Activated naive CD4-positive, alpha-beta T cell treated with anti-CD3 and anti-CD28 coated beads, Interleukin-2, amount 50 U/mL, for 24 hours (primary cell): ENCODE measurements around the gene ASPDH.
A peak's percentile ranks its signal among the peaks of the same experiment; 100 is the strongest.
"Not testable (repeated sequence)": the region's sequence is repeated elsewhere in the genome, so short reads cannot be mapped to it uniquely, and the experiment has no call there.

Source experiments
- H3K27ac Mint-ChIP-seq: one replicate; pipeline ENCODE4 v1.8.0; 2021; ENCODE audit warnings: mild to moderate bottlenecking, mixed read lengths
- H3K27me3 Mint-ChIP-seq: one replicate; pipeline ENCODE4 v1.8.0; 2021; ENCODE audit warnings: mixed read lengths
- H3K36me3 Mint-ChIP-seq: one replicate; pipeline ENCODE4 v1.8.0; 2021; ENCODE audit warnings: mixed read lengths
- H3K4me1 Mint-ChIP-seq: one replicate; pipeline ENCODE4 v1.8.0; 2021; ENCODE audit warnings: mixed read lengths
- H3K4me3 Mint-ChIP-seq: one replicate; pipeline ENCODE4 v1.8.0; 2021; ENCODE audit warnings: mild to moderate bottlenecking, mixed read lengths
- H3K9me3 Mint-ChIP-seq: one replicate; pipeline ENCODE4 v1.8.0; 2021; ENCODE audit warnings: mixed read lengths

Gene ASPDH

GRCh38 chr19:50480281-50481111 is 33.2 kb downstream of the ASPDH start:
- no peaks in the 10 kb centered on the region for H3K9me3 Mint-ChIP-seq
- H3K4me3 Mint-ChIP-seq: no peak overlapping the region
- peaks cover 9% of the 10 kb centered on the region for H3K36me3 Mint-ChIP-seq
- peaks cover 22% of the 10 kb centered on the region for H3K4me1 Mint-ChIP-seq
- H3K27ac Mint-ChIP-seq: peak overlapping the region; percentile 52
- H3K27me3 Mint-ChIP-seq: no peaks in the 10 kb centered on the region

- no peak overlapping the region for H3K27ac Mint-ChIP-seq
- H3K4me3 Mint-ChIP-seq: no peak overlapping the region
- H3K27me3 Mint-ChIP-seq: no peaks in the 10 kb centered on the region
- no peaks in the 10 kb centered on the region for H3K9me3 Mint-ChIP-seq
- peaks cover 9% of the 10 kb centered on the region for H3K36me3 Mint-ChIP-seq
- H3K4me1 Mint-ChIP-seq: peaks cover 22% of the 10 kb centered on the region
Measured at GRCh38 chr19:50479761-50480251, 33.9 kb downstream of the ASPDH start.

- Mint-ChIP-seq H3K27ac (no peak overlapping the region), H3K27me3 (no peaks in the 10 kb centered on the region), H3K4me3 (peak overlapping the region; percentile 38), H3K4me1 (peaks cover 22% of the 10 kb centered on the region), H3K36me3 (peaks cover 9% of the 10 kb centered on the region), H3K9me3 (no peaks in the 10 kb centered on the region)
Measured at GRCh38 chr19:50478901-50479715, 34.6 kb downstream of the ASPDH start.

GRCh38 chr19:50477751-50478515 is 35.8 kb downstream of the ASPDH start:
- H3K27me3 Mint-ChIP-seq: no peaks in the 10 kb centered on the region
- H3K4me3 Mint-ChIP-seq: peak overlapping the region; percentile 98
- peak overlapping the region; percentile 63 for H3K27ac Mint-ChIP-seq
- peaks cover 7% of the 10 kb centered on the region for H3K36me3 Mint-ChIP-seq
- H3K9me3 Mint-ChIP-seq: no peaks in the 10 kb centered on the region
- H3K4me1 Mint-ChIP-seq: peaks cover 22% of the 10 kb centered on the region

GRCh38 chr19:50476907-50477238 is 36.8 kb downstream of the ASPDH start:
- Mint-ChIP-seq H3K27ac (peak overlapping the region; percentile 97), H3K4me1 (peaks cover 22% of the 10 kb centered on the region)

GRCh38 chr19:50476224-50476906 is 37.3 kb downstream of the ASPDH start, which contains the start of the genes EMC10 and GARIN5A:
TSS of gene EMC10 (plus strand) at chr19:50476507. CDS start at chr19:50476545, 38 bp downstream.
TSS of gene GARIN5A (minus strand) at chr19:50476848. CDS start at chr19:50476388, 460 bp downstream.
- Mint-ChIP-seq H3K4me3 (peak within 1 kb of the TSS; percentile 98), H3K27me3 (no peaks in the 10 kb centered on the region), H3K4me1 (peaks cover 22% of the 10 kb centered on the region), H3K36me3 (peaks cover 7% of the 10 kb centered on the region), H3K27ac (peak within 1 kb of the TSS; percentile 97), H3K9me3 (no peaks in the 10 kb centered on the region)

More at GRCh38 chr19:50476907-50477238, 36.8 kb downstream of the ASPDH start:
- Mint-ChIP-seq H3K27me3 (no peaks in the 10 kb centered on the region), H3K4me3 (peak overlapping the region; percentile 98), H3K9me3 (no peaks in the 10 kb centered on the region), H3K36me3 (peaks cover 7% of the 10 kb centered on the region)

- no peaks in the 10 kb centered on the region for H3K27me3 Mint-ChIP-seq
- no peaks in the 10 kb centered on the region for H3K9me3 Mint-ChIP-seq
- H3K27ac Mint-ChIP-seq: peak overlapping the region; percentile 97
- H3K4me3 Mint-ChIP-seq: peak overlapping the region; percentile 98
- peaks cover 22% of the 10 kb centered on the region for H3K4me1 Mint-ChIP-seq
- peaks cover 7% of the 10 kb centered on the region for H3K36me3 Mint-ChIP-seq
Measured at GRCh38 chr19:50475736-50476223, 37.9 kb downstream of the ASPDH start.

- Mint-ChIP-seq H3K36me3 (peaks cover 7% of the 10 kb centered on the region), H3K4me1 (peaks cover 22% of the 10 kb centered on the region), H3K9me3 (no peaks in the 10 kb centered on the region), H3K4me3 (peak overlapping the region; percentile 98), H3K27ac (peak overlapping the region; percentile 84), H3K27me3 (no peaks in the 10 kb centered on the region)
Measured at GRCh38 chr19:50475101-50475568, 38.6 kb downstream of the ASPDH start.

- H3K4me3 Mint-ChIP-seq, H3K27me3 Mint-ChIP-seq: not testable (repeated sequence)
Measured at GRCh38 chr19:50473336-50473735, 40.4 kb downstream of the ASPDH start.

GRCh38 chr19:50468818-50469217 is 44.9 kb downstream of the ASPDH start:
- Mint-ChIP-seq H3K4me1 (no peaks in the 10 kb centered on the region), H3K27ac (no peak overlapping the region), H3K9me3 (no peaks in the 10 kb centered on the region), H3K36me3 (no peaks in the 10 kb centered on the region), H3K4me3 (no peak overlapping the region), H3K27me3 (peaks cover 2% of the 10 kb centered on the region)

More at GRCh38 chr19:50473336-50473735, 40.4 kb downstream of the ASPDH start:
- H3K27ac Mint-ChIP-seq, H3K36me3 Mint-ChIP-seq, H3K9me3 Mint-ChIP-seq: not testable (repeated sequence)
- H3K4me1 Mint-ChIP-seq: peaks cover 17% of the 10 kb centered on the region

- no peak overlapping the region for H3K27ac Mint-ChIP-seq
Measured at GRCh38 chr19:50467566-50467965, 46.1 kb downstream of the ASPDH start.

GRCh38 chr19:50466706-50467039 is 47.0 kb downstream of the ASPDH start:
- H3K9me3 Mint-ChIP-seq: no peaks in the 10 kb centered on the region

More at GRCh38 chr19:50467566-50467965, 46.1 kb downstream of the ASPDH start:
- no peaks in the 10 kb centered on the region for H3K36me3 Mint-ChIP-seq
- H3K4me1 Mint-ChIP-seq: no peaks in the 10 kb centered on the region
- H3K9me3 Mint-ChIP-seq: no peaks in the 10 kb centered on the region
- peaks cover 2% of the 10 kb centered on the region for H3K27me3 Mint-ChIP-seq
- H3K4me3 Mint-ChIP-seq: no peak overlapping the region

GRCh38 chr19:50465986-50466705 is 47.6 kb downstream of the ASPDH start:
- Mint-ChIP-seq H3K4me1 (no peaks in the 10 kb centered on the region), H3K9me3 (no peaks in the 10 kb centered on the region), H3K36me3 (no peaks in the 10 kb centered on the region), H3K27ac (no peak overlapping the region), H3K27me3 (peaks cover 2% of the 10 kb centered on the region), H3K4me3 (no peak overlapping the region)

More at GRCh38 chr19:50466706-50467039, 47.0 kb downstream of the ASPDH start:
- Mint-ChIP-seq H3K4me3 (no peak overlapping the region), H3K4me1 (no peaks in the 10 kb centered on the region), H3K27ac (no peak overlapping the region), H3K27me3 (peaks cover 2% of the 10 kb centered on the region), H3K36me3 (no peaks in the 10 kb centered on the region)

- Mint-ChIP-seq H3K36me3 (no peaks in the 10 kb centered on the region), H3K27me3 (peaks cover 7% of the 10 kb centered on the region), H3K4me1 (peaks cover 5% of the 10 kb centered on the region), H3K27ac (no peak overlapping the region), H3K9me3 (no peaks in the 10 kb centered on the region), H3K4me3 (no peak overlapping the region)
Measured at GRCh38 chr19:50465000-50465399, 48.7 kb downstream of the ASPDH start.
